Activated CD4-positive, CD25-positive, alpha-beta regulatory T cell treated with anti-CD3 and anti-CD28 coated beads, Interleukin-2, amount 50 U/mL, for 16 hours (primary cell): ENCODE results near the gene SYDE1.

Source experiments
- DNase-seq: peaks from one replicate; pipeline ENCODE4 v3.0.0-alpha.2; 2020; ENCODE audit warnings: low read depth, low spot score

Gene SYDE1

GRCh38 chr19:15108145-15108844 is 1.1 kb downstream of the SYDE1 start:
- DNase-seq, result no peak

- DNase-seq, result no peak
Measured at GRCh38 chr19:15108845-15109767, 1.9 kb downstream of the SYDE1 start.

GRCh38 chr19:15109768-15110417 is 2.7 kb downstream of the SYDE1 start:
- DNase-seq, result no peak

GRCh38 chr19:15110418-15110815 is 3.2 kb downstream of the SYDE1 start:
- DNase-seq, result no peak

GRCh38 chr19:15111758-15112157 is 4.6 kb downstream of the SYDE1 start:
- no peak for DNase-seq

- DNase-seq, result no peak
Measured at GRCh38 chr19:15112385-15112784, 5.2 kb downstream of the SYDE1 start.

GRCh38 chr19:15113245-15114152 is 6.3 kb downstream of the SYDE1 start:
- DNase-seq, result no peak

GRCh38 chr19:15114153-15114540 is 6.9 kb downstream of the SYDE1 start:
- no peak for DNase-seq

- no peak for DNase-seq
Measured at GRCh38 chr19:15115080-15115479, 7.9 kb downstream of the SYDE1 start.

GRCh38 chr19:15115762-15116615 is 8.8 kb downstream of the SYDE1 start:
- DNase-seq, result no peak

- no peak for DNase-seq
Measured at GRCh38 chr19:15116856-15117255, 9.7 kb downstream of the SYDE1 start.

- no peak for DNase-seq
Measured at GRCh38 chr19:15118248-15118647, 11.0 kb downstream of the SYDE1 start.

GRCh38 chr19:15118789-15119494 is 11.7 kb downstream of the SYDE1 start:
- no peak for DNase-seq

GRCh38 chr19:15120135-15121026 is 13.2 kb downstream of the SYDE1 start:
- DNase-seq, result no peak

GRCh38 chr19:15122331-15123030 is 15.3 kb downstream of the SYDE1 start:
- no peak for DNase-seq

GRCh38 chr19:15123031-15123890 is 16.1 kb downstream of the SYDE1 start:
- DNase-seq, result no peak

- DNase-seq, result no peak
Measured at GRCh38 chr19:15123900-15124299, 16.7 kb downstream of the SYDE1 start.
